Upper lobe of left lung (tissue), 6 donors: ENCODE measurements around the gene CSNK2B. TPM values are rescaled to one million over a fixed set of nuclear protein-coding genes. Genes with fewer than 3 reads are reported as not detected.

Source experiments
- ATAC-seq, 2 donors: fragments of 200-7000 bp; cut with Tn5 transposase; one replicate each; pipeline ENCODE4 v1.9.1; 2022; ENCODE audit warnings: mild to moderate bottlenecking in 2 of 2, moderate library complexity in 2 of 2; ENCODE audit not compliant: low FRiP score in 2 of 2
- DNase-seq, 2 donors: peaks; one replicate each; pipeline ENCODE4 v3.0.0-alpha.2; 2019 to 2020
- H3K27ac ChIP-seq, 4 donors: fragments of 200-600 bp; sonication (generic); one replicate each; pipeline ENCODE4 v1.5.1; 2016 to 2019
- H3K27me3 ChIP-seq, 4 donors: fragments of 200-600 bp; sonication (generic); one replicate each; pipeline ENCODE4 v1.5.1; 2017 to 2019
- H3K36me3 ChIP-seq, 4 donors: fragments of 200-600 bp; sonication (generic); one replicate each; pipeline ENCODE4 v1.5.1; 2016 to 2019
- H3K4me1 ChIP-seq, 4 donors: fragments of 200-600 bp; sonication (generic); one replicate each; pipeline ENCODE4 v1.5.1; 2018 to 2019
- H3K4me3 ChIP-seq, 4 donors: fragments of 200-600 bp; sonication (generic); one replicate each; pipeline ENCODE4 v1.5.1; 2017 to 2019; ENCODE audit warnings: mild to moderate bottlenecking in 2 of 4, moderate library complexity in 1 of 4
- H3K9me3 ChIP-seq, 4 donors: fragments of 200-600 bp; sonication (generic); one replicate each; pipeline ENCODE4 v1.5.1; 2018 to 2019
- EP300 ChIP-seq, 4 donors: sonication (generic); formaldehyde crosslinking; IDR thresholded peaks; one replicate each; pipeline ENCODE4 v1.5.1; 2017; ENCODE audit warnings: antibody characterized with exemption in 4 of 4, control low read depth in 2 of 4
- POLR2A ChIP-seq, 4 donors: fragments of 450-650 bp; IDR thresholded peaks; one replicate each; pipeline ENCODE4 v1.5.1; 2016 to 2017; ENCODE audit warnings: antibody characterized with exemption in 4 of 4, mild to moderate bottlenecking in 2 of 4
- POLR2AphosphoS5 ChIP-seq, 2 donors: sonication (generic); formaldehyde crosslinking; IDR thresholded peaks; one replicate each; pipeline ENCODE4 v1.5.1; 2017; ENCODE audit warnings: antibody characterized with exemption in 2 of 2
- WGBS, 2 donors: methylation state at CpG; one replicate each; pipeline ENCODE4 v1.1.5; 2017 to 2018; 5-methylcytosine and 5-hydroxymethylcytosine counted together
- total RNA-seq, 6 donors: library from RNA; depleted of rRNA in 4 of 6; stranded (reverse); fragments of >200 nt in 4 of 6; gene quantifications; one replicate each; pipeline versions ENCODE4 v1.1.0 to v1.2.1, GENCODE V29; 2016 to 2021
- TF ChIP-seq, protein P1 (sequence below), 6 experiments: fragments of 450-650 bp in 4 of 6; fragments of 200-600 bp in 2 of 6; sonication (generic) in 2 of 6; IDR thresholded peaks; one replicate each; pipeline ENCODE4 v1.5.1; 2016 to 2019; ENCODE audit warnings: antibody characterized with exemption in 6 of 6
- donor health status: DM: no; HTN: no; CAD: no; lungs with moderate emphysema.
- donor health status: DM: no; HTN: yes; CAD: no; lungs with severe emphysema.

Gene CSNK2B
- total RNA-seq, 6 donors from 2014 or later = 105 to 172 (median 130) TPM

DNA sequence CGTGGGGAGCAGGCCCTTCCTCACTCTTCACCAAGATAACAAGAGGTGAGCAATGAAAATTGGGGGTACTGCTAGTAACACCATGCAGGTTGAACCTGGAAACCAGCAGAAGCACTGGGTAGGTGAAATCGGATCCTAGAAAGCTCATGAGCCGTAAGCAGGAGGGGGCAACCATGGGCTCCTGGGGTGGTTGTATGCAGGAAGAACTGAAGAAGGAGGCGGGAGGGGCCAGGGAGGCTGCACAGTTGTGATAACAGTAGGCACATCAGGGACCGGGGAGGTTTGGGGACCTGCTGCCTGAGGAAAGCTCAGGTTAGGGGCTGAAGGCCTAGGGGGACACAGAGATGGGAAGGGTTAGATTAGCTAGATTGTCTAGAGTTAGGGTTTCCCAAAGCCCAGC lies 20.6 kb downstream of the CSNK2B start:
- ATAC-seq (no peak), DNase-seq (no peak)
- H3K27me3 ChIP-seq = no peaks in the 10 kb centered on the region
- H3K27ac ChIP-seq = no peak overlapping the region
- H3K9me3 ChIP-seq = no peaks in the 10 kb centered on the region
- WGBS, 2 donors = 88 to 91% methylated on average over 5 of the region's 5 CpGs
- H3K4me3 ChIP-seq = no peak overlapping the region
- TF ChIP-seq, protein P1, sequence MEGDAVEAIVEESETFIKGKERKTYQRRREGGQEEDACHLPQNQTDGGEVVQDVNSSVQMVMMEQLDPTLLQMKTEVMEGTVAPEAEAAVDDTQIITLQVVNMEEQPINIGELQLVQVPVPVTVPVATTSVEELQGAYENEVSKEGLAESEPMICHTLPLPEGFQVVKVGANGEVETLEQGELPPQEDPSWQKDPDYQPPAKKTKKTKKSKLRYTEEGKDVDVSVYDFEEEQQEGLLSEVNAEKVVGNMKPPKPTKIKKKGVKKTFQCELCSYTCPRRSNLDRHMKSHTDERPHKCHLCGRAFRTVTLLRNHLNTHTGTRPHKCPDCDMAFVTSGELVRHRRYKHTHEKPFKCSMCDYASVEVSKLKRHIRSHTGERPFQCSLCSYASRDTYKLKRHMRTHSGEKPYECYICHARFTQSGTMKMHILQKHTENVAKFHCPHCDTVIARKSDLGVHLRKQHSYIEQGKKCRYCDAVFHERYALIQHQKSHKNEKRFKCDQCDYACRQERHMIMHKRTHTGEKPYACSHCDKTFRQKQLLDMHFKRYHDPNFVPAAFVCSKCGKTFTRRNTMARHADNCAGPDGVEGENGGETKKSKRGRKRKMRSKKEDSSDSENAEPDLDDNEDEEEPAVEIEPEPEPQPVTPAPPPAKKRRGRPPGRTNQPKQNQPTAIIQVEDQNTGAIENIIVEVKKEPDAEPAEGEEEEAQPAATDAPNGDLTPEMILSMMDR (IDR thresholded peaks at IDR 0.05) = no peak
- TF ChIP-seq POLR2A (IDR thresholded peaks at IDR 0.05) (no peak), EP300 (IDR thresholded peaks at IDR 0.05) (no peak), POLR2AphosphoS5 (IDR thresholded peaks at IDR 0.05) (no peak)
- H3K36me3 ChIP-seq = peaks cover 7 to 70% (median 52%) of the 10 kb centered on the region in 4 donors
- H3K4me1 ChIP-seq = peaks cover 2 to 5% (median 3%) of the 10 kb centered on the region in 4 donors

DNA sequence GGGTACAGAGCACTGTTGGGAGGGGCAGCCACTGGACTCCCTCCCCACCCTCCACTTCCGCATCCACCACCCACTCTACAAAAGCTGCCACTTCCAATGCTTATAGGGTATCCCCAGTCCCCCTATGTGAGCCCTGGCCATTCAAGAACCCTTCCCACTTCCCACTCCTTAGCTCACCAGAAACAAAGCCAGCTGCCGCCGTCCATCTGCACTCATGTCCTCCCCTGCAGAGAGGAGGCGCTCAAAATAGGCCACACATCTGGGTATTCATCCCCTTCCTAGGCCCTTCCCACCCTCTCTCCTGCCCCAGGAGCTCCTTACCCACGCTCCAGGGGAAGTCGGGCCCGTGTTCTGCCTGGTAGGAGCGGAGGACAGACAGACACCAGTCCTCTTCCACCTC lies 21.4 kb downstream of the CSNK2B start:
- H3K36me3 ChIP-seq = peaks cover 12 to 78% (median 59%) of the 10 kb centered on the region in 4 donors
- H3K4me1 ChIP-seq = no peaks in the 10 kb centered on the region
- DNase-seq = no peak
- TF ChIP-seq, protein P1 (IDR thresholded peaks at IDR 0.05) = no peak
- TF ChIP-seq POLR2AphosphoS5 (IDR thresholded peaks at IDR 0.05) (no peak), EP300 (IDR thresholded peaks at IDR 0.05) (no peak)
- no peak overlapping the region for H3K4me3 ChIP-seq
- H3K27ac ChIP-seq = no peak overlapping the region
- H3K27me3 ChIP-seq = no peaks in the 10 kb centered on the region
- 88 to 93% methylated on average over 8 of the region's 8 CpGs for WGBS, 2 donors
- no peak for ATAC-seq
- no peaks in the 10 kb centered on the region for H3K9me3 ChIP-seq

GRCh38 chr6:31687860-31688693 lies 22.2 kb downstream of the CSNK2B start:
- no peak for ATAC-seq
- H3K27me3 ChIP-seq = no peaks in the 10 kb centered on the region
- H3K9me3 ChIP-seq = no peaks in the 10 kb centered on the region
- H3K4me1 ChIP-seq = no peaks in the 10 kb centered on the region
- H3K36me3 ChIP-seq = peaks cover 15 to 86% (median 66%) of the 10 kb centered on the region in 4 donors
- TF ChIP-seq POLR2A (IDR thresholded peaks at IDR 0.05) = no peak
- TF ChIP-seq, protein P1 (IDR thresholded peaks at IDR 0.05) = no peak
- no peak for TF ChIP-seq EP300 (IDR thresholded peaks at IDR 0.05)
- no peak for TF ChIP-seq POLR2AphosphoS5 (IDR thresholded peaks at IDR 0.05)
- no peak overlapping the region for H3K27ac ChIP-seq
- H3K4me3 ChIP-seq = no peak overlapping the region
- WGBS, 2 donors = 85 to 87% methylated on average over 13 to 14 of the region's 14 CpGs
- DNase-seq = no peak

- Histone ChIP-seq H3K4me3 (no peak overlapping the region), H3K9me3 (no peaks in the 10 kb centered on the region), H3K27ac (no peak overlapping the region), H3K4me1 (no peaks in the 10 kb centered on the region), H3K36me3 (peaks cover 17 to 94% (median 75%) of the 10 kb centered on the region in 4 donors), H3K27me3 (no peaks in the 10 kb centered on the region)
- DNase-seq (no peak), ATAC-seq (no peak)
- 66 to 75% methylated on average over 7 to 11 of the region's 11 CpGs for WGBS, 2 donors
- TF ChIP-seq POLR2AphosphoS5 (IDR thresholded peaks at IDR 0.05) (no peak), EP300 (IDR thresholded peaks at IDR 0.05) (no peak), POLR2A (IDR thresholded peaks at IDR 0.05) (no peak)
- TF ChIP-seq, protein P1 (IDR thresholded peaks at IDR 0.05) = peak in 2 of 6 experiments; percentile 9 to 11
These were observed 23.6 kb downstream of the CSNK2B start for GRCh38 chr6:31689249-31690110.
